ENCODE data around the gene DMC1. TPM values are rescaled to one million over a fixed set of nuclear protein-coding genes. Genes with fewer than 3 reads are reported as not detected.
"Not testable (repeated sequence)": the region's sequence is repeated elsewhere in the genome, so short reads cannot be mapped to it uniquely, and the experiment has no call there.

The DMC1 gene
- total RNA-seq, 2 donors from 2014 or later, result 3.1 TPM; not detected in 1

- Histone ChIP-seq H3K27ac (no peak overlapping the region), H3K9me3 (no peaks in the 10 kb centered on the region), H3K36me3 (peaks cover 11% of the 10 kb centered on the region), H3K27me3 (replicated peaks; ENCODE audit: insufficient read depth) (no peaks in the 10 kb centered on the region), H3K4me1 (ENCODE audit: control insufficient read depth in 1 of 2, low read depth in 2 of 2) (no peaks in the 10 kb centered on the region), H3K4me3 (no peak overlapping the region)
- DNase-seq (ENCODE audit: low spot score) (no peak), ATAC-seq (ENCODE audit: insufficient number of reproducible peaks, low FRiP score, low read depth) (no peak)
- no peak for TF ChIP-seq CTCF (IDR thresholded peaks at IDR 0.05)
Measured at GRCh38 chr22:38477585-38477984, 92.4 kb downstream of the DMC1 start.

GRCh38 chr22:38474003-38474607 lies 95.9 kb downstream of the DMC1 start:
- DNase-seq (ENCODE audit: low spot score) (no peak), ATAC-seq (ENCODE audit: insufficient number of reproducible peaks, low FRiP score, low read depth) (no peak)
- Histone ChIP-seq H3K4me3 (no peak overlapping the region), H3K36me3 (no peaks in the 10 kb centered on the region), H3K4me1 (ENCODE audit: control insufficient read depth in 1 of 2, low read depth in 2 of 2) (peaks cover 0 to 2% of the 10 kb centered on the region in 2 donors), H3K27ac (no peak overlapping the region), H3K9me3 (no peaks in the 10 kb centered on the region), H3K27me3 (replicated peaks; ENCODE audit: insufficient read depth) (no peaks in the 10 kb centered on the region)
- TF ChIP-seq CTCF (IDR thresholded peaks at IDR 0.05), result no peak

- peaks cover 3% of the 10 kb centered on the region for H3K27me3 ChIP-seq (replicated peaks; ENCODE audit: insufficient read depth)
- no peak for TF ChIP-seq CTCF (IDR thresholded peaks at IDR 0.05)
- ATAC-seq (ENCODE audit: insufficient number of reproducible peaks, low FRiP score, low read depth), result no peak
- no peak for DNase-seq (ENCODE audit: low spot score)
- peaks cover 0 to 20% of the 10 kb centered on the region in 2 donors for H3K4me1 ChIP-seq (ENCODE audit: control insufficient read depth in 1 of 2, low read depth in 2 of 2)
- H3K27ac ChIP-seq, result no peak overlapping the region
- no peak overlapping the region for H3K4me3 ChIP-seq
- no peaks in the 10 kb centered on the region for H3K36me3 ChIP-seq
- H3K9me3 ChIP-seq, result no peaks in the 10 kb centered on the region
Measured at GRCh38 chr22:38471237-38471636, 98.7 kb downstream of the DMC1 start.

GRCh38 chr22:38470179-38470578 lies 99.8 kb downstream of the DMC1 start:
- not testable (repeated sequence) for H3K27me3 ChIP-seq (replicated peaks; ENCODE audit: insufficient read depth); H3K4me3 ChIP-seq; H3K27ac ChIP-seq

GRCh38 chr22:38469306-38469781 lies 100.6 kb downstream of the DMC1 start:
- no peak for DNase-seq (ENCODE audit: low spot score)
- Histone ChIP-seq H3K36me3 (no peaks in the 10 kb centered on the region), H3K4me1 (ENCODE audit: control insufficient read depth in 1 of 2, low read depth in 2 of 2) (peaks cover 0 to 20% of the 10 kb centered on the region in 2 donors), H3K27ac (no peak overlapping the region), H3K27me3 (replicated peaks; ENCODE audit: insufficient read depth) (peaks cover 3% of the 10 kb centered on the region), H3K4me3 (peak overlapping the region; percentile 90), H3K9me3 (no peaks in the 10 kb centered on the region)
- TF ChIP-seq CTCF (IDR thresholded peaks at IDR 0.05), result no peak
- ATAC-seq (ENCODE audit: insufficient number of reproducible peaks, low FRiP score, low read depth), result no peak

More at GRCh38 chr22:38470179-38470578, 99.8 kb downstream of the DMC1 start:
- not testable (repeated sequence) for DNase-seq (ENCODE audit: low spot score); H3K9me3 ChIP-seq; H3K36me3 ChIP-seq; ATAC-seq (ENCODE audit: insufficient number of reproducible peaks, low FRiP score, low read depth)
- H3K4me1 ChIP-seq (ENCODE audit: control insufficient read depth in 1 of 2, low read depth in 2 of 2), result peaks cover 0 to 20% of the 10 kb centered on the region in 2 donors

Other genes starting within 250 kb of the DMC1 start
- not detected for gene KCNJ4, start 115.0 kb downstream of the DMC1 start, total RNA-seq
- 10 to 100 TPM; 16.8 to 52.9 TPM for gene KDELR3, start 102.1 kb downstream of the DMC1 start, total RNA-seq
- 100 to 1,000 TPM; 663 to 682 TPM for gene DDX17, start 63.9 kb downstream of the DMC1 start, total RNA-seq
- 1 to 10 TPM in 1 of 2 donors, under 1 TPM in 1; 0.71 to 1.9 TPM for gene FAM227A, start 86.2 kb upstream of the DMC1 start, total RNA-seq
- 10 to 100 TPM; 13.8 TPM for gene CBY1, start 86.5 kb upstream of the DMC1 start, total RNA-seq
- 10 to 100 TPM; 16.1 to 35.8 TPM for gene TOMM22, start 111.8 kb upstream of the DMC1 start, total RNA-seq
- gene JOSD1, start 130.8 kb upstream of the DMC1 start, total RNA-seq, result 10 to 100 TPM; 45.6 to 83.9 TPM
- gene GTPBP1, start 135.8 kb upstream of the DMC1 start, total RNA-seq, result 10 to 100 TPM; 42.9 to 73.5 TPM
- gene SUN2, start 185.8 kb upstream of the DMC1 start, total RNA-seq, result 1,000 to 10,000 TPM; 1,125 to 1,215 TPM
- gene DNAL4, start 224.0 kb upstream of the DMC1 start, total RNA-seq, result 10 to 100 TPM in 1 of 2 donors, 1 to 10 TPM in 1; 9.5 to 20.8 TPM